Measurements from ENCODE around the gene SYNGR3.
A peak's percentile ranks its signal among the peaks of the same experiment; 100 is the strongest.

The SYNGR3 gene, protein sequence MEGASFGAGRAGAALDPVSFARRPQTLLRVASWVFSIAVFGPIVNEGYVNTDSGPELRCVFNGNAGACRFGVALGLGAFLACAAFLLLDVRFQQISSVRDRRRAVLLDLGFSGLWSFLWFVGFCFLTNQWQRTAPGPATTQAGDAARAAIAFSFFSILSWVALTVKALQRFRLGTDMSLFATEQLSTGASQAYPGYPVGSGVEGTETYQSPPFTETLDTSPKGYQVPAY

DNA sequence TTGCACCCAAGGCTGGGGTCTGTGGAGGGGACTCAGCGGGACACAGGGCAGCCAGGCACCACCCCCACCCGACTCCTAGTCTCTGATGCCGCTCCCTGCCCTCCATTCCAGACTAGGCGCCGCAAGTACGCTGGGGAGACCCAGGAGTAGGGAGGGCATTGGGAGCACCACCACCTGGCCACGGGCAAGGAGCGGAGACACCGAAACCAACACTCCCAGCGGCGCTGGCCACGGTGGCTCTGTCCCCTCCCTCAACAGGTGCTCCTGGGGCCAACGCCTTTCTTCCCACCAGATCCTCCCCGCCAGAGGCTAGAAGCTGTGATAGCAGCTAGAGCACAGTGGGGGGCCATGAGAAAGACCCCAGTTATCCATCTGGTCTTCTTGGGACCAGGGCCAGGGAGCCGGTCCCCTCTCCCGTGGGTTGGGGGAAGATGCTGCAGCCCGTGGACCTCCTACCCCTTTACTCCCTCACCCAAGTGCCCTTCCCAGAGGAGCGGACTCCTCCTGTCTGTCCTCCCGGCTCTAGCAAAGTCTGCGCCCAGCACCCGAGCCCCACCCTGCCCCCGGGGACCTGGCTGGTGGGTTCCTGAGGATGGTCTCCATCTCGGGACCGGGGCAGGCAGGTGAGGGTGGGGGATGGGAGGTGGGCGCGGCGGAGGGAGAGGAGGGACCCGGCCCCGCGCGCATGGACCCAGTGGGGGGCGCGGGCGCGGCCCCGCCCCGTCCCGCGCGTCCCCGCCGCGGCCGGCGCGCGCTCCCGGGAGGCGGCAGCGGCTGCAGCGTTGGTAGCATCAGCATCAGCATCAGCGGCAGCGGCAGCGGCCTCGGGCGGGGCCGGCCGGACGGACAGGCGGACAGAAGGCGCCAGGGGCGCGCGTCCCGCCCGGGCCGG lies at the start of gene SYNGR3:
Gene SYNGR3 (plus strand): TSS at position 762 of the 892 bp plus-strand sequence. CDS start 133 bp downstream, outside the sequence.
- DNase-seq (ENCODE audit: extremely low read depth, low read depth), result no peak
- no peak within 1 kb of the TSS for H3K4me3 ChIP-seq (replicated peaks; ENCODE audit: low read depth, low read length)
- TF ChIP-seq, protein P1, sequence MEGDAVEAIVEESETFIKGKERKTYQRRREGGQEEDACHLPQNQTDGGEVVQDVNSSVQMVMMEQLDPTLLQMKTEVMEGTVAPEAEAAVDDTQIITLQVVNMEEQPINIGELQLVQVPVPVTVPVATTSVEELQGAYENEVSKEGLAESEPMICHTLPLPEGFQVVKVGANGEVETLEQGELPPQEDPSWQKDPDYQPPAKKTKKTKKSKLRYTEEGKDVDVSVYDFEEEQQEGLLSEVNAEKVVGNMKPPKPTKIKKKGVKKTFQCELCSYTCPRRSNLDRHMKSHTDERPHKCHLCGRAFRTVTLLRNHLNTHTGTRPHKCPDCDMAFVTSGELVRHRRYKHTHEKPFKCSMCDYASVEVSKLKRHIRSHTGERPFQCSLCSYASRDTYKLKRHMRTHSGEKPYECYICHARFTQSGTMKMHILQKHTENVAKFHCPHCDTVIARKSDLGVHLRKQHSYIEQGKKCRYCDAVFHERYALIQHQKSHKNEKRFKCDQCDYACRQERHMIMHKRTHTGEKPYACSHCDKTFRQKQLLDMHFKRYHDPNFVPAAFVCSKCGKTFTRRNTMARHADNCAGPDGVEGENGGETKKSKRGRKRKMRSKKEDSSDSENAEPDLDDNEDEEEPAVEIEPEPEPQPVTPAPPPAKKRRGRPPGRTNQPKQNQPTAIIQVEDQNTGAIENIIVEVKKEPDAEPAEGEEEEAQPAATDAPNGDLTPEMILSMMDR (IDR thresholded peaks at IDR 0.05; ENCODE audit: low read depth, low read length, missing control alignments), result no peak

DNA sequence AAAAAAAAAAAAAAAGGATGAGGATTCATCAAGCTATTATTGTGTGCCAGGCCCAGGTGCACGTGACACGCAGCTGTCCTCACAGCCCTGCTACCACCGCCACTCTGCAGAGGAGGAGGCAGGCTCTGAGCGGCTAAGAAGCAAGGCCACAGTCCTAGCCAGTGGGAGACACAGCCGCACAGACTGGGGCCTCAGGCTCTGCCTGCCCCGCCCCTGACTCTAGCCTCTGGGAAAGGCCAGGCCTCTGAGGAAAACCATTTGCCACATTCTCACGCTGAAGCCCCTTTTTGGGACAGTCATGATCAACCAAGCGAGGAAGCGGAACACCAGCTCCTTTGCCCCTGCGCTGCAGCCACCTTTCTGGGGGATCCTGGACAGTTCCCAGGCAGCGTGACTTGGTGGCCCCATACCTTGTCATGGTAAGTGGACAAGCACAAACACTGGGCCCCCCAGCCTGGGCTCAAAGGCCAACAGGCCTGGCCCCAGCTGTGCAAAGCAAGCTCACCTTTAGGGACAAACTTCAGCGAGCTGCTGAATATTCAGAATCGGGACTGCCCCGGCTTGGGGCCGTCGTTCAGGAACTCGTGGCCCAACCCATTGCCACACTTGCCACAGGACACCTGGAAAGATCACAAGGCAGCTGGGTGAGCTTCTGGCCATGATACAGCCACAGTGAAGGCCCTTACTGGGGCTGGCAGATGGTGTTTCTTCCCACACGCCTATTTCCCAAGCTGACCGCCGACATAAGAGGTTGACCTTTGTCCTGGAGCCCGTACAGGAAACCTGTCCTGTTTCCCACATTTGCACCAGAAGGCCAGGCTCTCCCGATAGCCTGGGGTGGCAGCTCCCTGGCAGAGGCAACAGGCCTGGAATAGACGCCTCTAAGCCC lies 49.3 kb upstream of the SYNGR3 start:
- no peak for DNase-seq (ENCODE audit: extremely low read depth, low read depth)
- H3K4me3 ChIP-seq (replicated peaks; ENCODE audit: low read depth, low read length), result no peak overlapping the region
- TF ChIP-seq, protein P1 (IDR thresholded peaks at IDR 0.05; ENCODE audit: low read depth, low read length, missing control alignments), result no peak

DNA sequence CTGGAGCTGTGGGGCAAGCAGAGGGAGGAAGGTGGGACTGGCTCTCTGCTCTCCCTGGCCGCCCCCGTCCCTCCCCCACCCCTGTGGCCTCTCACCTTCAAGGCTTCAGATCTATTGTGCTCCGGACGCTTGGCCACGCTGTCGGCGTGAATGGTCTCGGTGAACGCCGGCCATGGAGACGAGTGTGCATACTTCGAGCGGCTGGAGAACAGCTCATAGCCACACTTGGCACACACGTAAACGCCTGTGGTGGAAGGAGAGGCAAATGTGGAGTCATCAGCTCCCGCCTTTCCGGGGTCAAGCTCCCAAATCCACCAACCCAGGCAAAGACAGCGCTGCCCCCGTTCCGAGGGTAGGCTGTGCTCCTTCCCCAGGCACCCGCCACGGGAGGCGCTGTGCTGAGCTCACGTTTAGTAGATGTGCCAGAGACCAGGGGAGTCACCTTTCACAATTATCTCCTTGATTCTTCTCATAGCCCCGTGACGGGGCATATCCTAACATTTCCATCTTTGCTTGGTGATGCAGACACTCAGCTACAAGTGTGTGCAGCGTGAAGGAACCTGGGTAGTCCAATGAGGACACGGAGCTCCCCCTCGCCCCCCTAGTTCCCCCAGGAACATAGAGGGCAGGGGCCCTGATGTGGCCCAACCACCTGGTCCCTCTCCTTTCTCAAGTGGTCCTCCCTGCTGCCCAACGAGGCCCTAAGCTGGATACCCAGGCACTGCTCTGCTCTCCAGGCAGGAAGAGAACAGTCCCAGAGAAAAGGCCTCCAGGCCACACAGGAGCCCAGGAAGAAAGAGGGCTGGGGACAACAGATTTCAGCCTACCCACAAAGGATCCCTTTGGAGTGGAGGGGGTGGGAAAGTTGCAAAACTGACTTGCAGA lies 48.4 kb upstream of the SYNGR3 start:
- H3K4me3 ChIP-seq (replicated peaks; ENCODE audit: low read depth, low read length), result 0 out of 2 replicates have a peak overlapping the region, but pooled peaks have one; percentile 80
- DNase-seq (ENCODE audit: extremely low read depth, low read depth), result no peak
- TF ChIP-seq, protein P1 (IDR thresholded peaks at IDR 0.05; ENCODE audit: low read depth, low read length, missing control alignments), result no peak

DNA sequence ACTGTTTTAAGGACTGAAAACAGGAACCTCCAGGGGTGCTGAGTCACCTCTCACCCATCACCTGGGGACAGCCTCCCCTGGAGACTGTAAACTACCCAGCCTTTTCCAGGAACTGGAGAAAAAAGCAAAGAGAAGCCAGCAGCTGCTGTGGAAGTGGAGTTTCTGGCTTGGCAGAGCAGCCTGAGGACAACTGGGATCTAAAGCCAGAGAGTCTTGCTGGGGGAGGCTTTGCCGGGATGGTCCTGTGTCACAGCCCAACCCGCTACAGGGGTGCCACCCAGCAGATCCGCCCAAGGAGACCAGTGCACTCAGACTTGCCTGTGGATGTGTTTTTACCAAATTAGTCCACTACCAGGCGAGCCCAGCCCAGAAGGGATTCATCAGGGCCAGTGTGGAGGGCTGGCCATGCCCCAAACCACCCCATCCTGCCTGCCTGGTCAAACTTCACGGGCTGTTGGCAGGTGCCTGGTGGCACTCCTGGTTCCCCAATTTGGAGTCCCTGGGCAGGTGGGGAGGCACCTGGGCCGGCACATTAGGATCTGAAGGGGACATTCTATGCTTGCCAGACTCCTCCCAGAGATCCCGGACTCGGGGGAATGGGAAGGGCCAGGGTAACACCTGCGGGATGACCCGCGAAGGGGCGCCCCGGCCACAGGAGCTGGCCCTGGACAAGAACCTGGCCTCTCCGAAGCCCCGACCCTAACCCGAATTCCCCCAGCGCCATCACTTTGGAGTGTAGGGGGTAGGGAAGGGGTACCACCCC lies 47.5 kb upstream of the SYNGR3 start:
- peak overlapping the region; percentile 80 for H3K4me3 ChIP-seq (replicated peaks; ENCODE audit: low read depth, low read length)
- no peak for DNase-seq (ENCODE audit: extremely low read depth, low read depth)
- TF ChIP-seq, protein P1 (IDR thresholded peaks at IDR 0.05; ENCODE audit: low read depth, low read length, missing control alignments), result no peak

DNA sequence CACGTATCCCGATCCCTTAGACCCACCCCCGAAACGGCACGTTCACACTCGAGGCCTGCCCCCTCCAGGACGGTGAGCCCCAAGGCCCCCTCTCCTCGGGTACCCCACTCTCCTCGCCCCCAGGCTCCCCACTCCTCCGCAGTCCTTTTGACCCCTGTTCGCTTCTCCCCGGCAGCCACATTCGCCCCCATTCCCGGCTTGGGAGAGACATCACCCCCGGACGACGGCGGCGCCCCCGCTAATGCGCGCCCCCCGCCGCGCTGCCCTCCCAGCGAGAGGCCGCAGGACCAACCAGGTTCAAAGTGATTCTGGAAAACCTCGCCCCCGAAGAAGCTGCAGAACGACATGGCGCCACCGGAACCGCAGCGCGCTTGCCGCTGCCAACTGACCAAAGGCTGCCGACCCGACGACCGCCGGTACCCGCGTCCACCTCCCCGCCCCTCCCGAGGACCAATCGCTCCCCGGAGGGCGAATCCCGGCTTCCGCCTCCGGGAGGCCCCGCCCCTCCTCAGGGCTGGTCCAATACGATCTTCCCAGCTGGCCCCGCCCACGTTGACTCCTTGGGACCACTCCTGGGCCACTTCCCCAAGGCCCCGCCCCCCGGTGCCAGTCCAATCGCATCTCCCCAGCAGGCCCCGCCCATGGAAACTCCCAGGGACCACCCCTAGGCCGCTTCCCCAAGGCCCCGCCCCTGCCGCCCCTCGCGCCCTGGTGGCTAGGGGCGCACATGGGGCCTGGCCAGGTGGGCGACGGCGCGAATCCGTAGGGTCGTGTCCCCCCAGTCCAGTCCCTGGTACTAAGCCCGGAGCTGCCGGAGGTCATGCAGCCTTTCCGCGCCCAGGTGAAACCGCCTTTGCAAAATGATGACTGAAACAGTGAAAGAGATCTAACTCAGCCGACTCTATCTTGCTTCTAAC lies 46.7 kb upstream of the SYNGR3 start, which contains the start of gene MSRB1:
Gene MSRB1 (minus strand): TSS at position 390 of the 917 bp plus-strand sequence. CDS start 43 bp downstream, at position 347.
- peak within 1 kb of the TSS; percentile 80 for H3K4me3 ChIP-seq (replicated peaks; ENCODE audit: low read depth, low read length)
- TF ChIP-seq, protein P1 (IDR thresholded peaks at IDR 0.05; ENCODE audit: low read depth, low read length, missing control alignments), result no peak
- DNase-seq (ENCODE audit: extremely low read depth, low read depth), result peak; percentile 90

Measured in HFF-Myc (cell line).